A549 (cell line): Measurements from ENCODE around the gene FAM200C. TPM values are rescaled to one million over a fixed set of nuclear protein-coding genes. Genes with fewer than 3 reads are reported as not detected.

Source experiments
- ATAC-seq, 2 experiments: fragments of 200-7000 bp in 1 of 2; fragments of >200 bp in 1 of 2; cut with Nextera tagmentation in 1 of 2; cut with Tn5 transposase in 1 of 2; 3 replicates each; pipeline versions ENCODE4 v1.8.0 to v1.9.1; 2018 to 2020; ENCODE audit warnings: mild to moderate bottlenecking in 1 of 2, moderate library complexity in 1 of 2
- CTCF ChIA-PET: fragments of 300-600 bp; sonication (Branson Sonifier 250); formaldehyde crosslinking; extraction: SDS; loops from one replicate; lab custom pipeline; 2021; ENCODE audit warnings: antibody characterized with exemption, inconsistent platforms; lab: Yijun Ruan, JAX
- POLR2A ChIA-PET: fragments of 350-600 bp; formaldehyde crosslinking; extraction: SDS; loops from one replicate; lab custom pipeline; 2021; ENCODE audit warnings: antibody characterized with exemption, inconsistent platforms; lab: Yijun Ruan, JAX
- DNase-seq, 2 experiments: peaks; one replicate each; pipeline versions ENCODE4 v3.0.0 to v3.0.0-alpha.2; 2011 to 2016; ENCODE audit warnings: low read depth in 1 of 2, low spot score in 1 of 2
- FAIRE-seq: peaks from 2 replicates; lab custom pipeline; 2011; peaks lifted over from hg19 to GRCh38; lab: Jason Lieb, UNC
- H3K27ac ChIP-seq, 2 experiments: fragments of >200 bp; sonication (Bioruptor Twin); formaldehyde crosslinking; 3 replicates each; pipeline ENCODE4 v1.5.1; 2016 to 2017
- H3K4me1 ChIP-seq: fragments of >200 bp; sonication (Bioruptor Twin); formaldehyde crosslinking; 3 replicates; pipeline ENCODE4 v1.6.1; 2016
- H3K4me2 ChIP-seq: fragments of >200 bp; sonication (Bioruptor Twin); formaldehyde crosslinking; 3 replicates; pipeline ENCODE4 v1.6.1; 2016
- H3K4me3 ChIP-seq: fragments of >200 bp; sonication (Bioruptor Twin); formaldehyde crosslinking; 3 replicates; pipeline ENCODE4 v1.5.1; 2016
- H3K9me3 ChIP-seq: fragments of >200 bp; sonication (Bioruptor Twin); formaldehyde crosslinking; 3 replicates; pipeline ENCODE4 v1.6.1; 2016
- BCL3 ChIP-seq: fragments of >200 bp; sonication (Bioruptor Twin); formaldehyde crosslinking; IDR thresholded peaks from 3 replicates; pipeline ENCODE4 v1.6.1; 2016
- BHLHE40 ChIP-seq: IDR thresholded peaks from 2 replicates; pipeline ENCODE4 v1.6.1; 2012; ENCODE audit warnings: low read depth, low read length, inconsistent platforms
- CBX8 ChIP-seq: fragments of 200-600 bp; sonication (generic); IDR thresholded peaks from 2 replicates; pipeline ENCODE4 v1.6.1; 2016
- CHD2 ChIP-seq: fragments of 150-350 bp; IDR thresholded peaks from 2 replicates; pipeline ENCODE4 v1.6.1; 2014; ENCODE audit warnings: low read length; ENCODE audit not compliant: partially characterized antibody
- EHF ChIP-seq: fragments of 250-450 bp; sonication (Bioruptor Pico); IDR thresholded peaks from 2 replicates; pipeline ENCODE4 v1.5.0; 2020; ENCODE audit warnings: mild to moderate bottlenecking
- ESRRA ChIP-seq: fragments of 150-350 bp; IDR thresholded peaks from 2 replicates; pipeline ENCODE4 v1.6.1; 2014; ENCODE audit warnings: mild to moderate bottlenecking, low read length, borderline replicate concordance
- GATA3 ChIP-seq: IDR thresholded peaks from 2 replicates; pipeline ENCODE4 v1.6.1; 2012; ENCODE audit warnings: borderline replicate concordance
- HES2 ChIP-seq: fragments of >200 bp; sonication (Bioruptor Twin); formaldehyde crosslinking; IDR thresholded peaks from 2 replicates; pipeline ENCODE4 v1.6.1; 2016
- HEYL ChIP-seq: fragments of 250-450 bp; sonication (Bioruptor Pico); IDR thresholded peaks from 2 replicates; pipeline ENCODE4 v1.8.0; 2021; ENCODE audit warnings: mild to moderate bottlenecking, moderate library complexity
- HMGXB4 ChIP-seq: fragments of 250-450 bp; sonication (Bioruptor Pico); IDR thresholded peaks from 2 replicates; pipeline ENCODE4 v1.5.0; 2021; ENCODE audit warnings: mild to moderate bottlenecking, moderate library complexity, borderline replicate concordance
- HOXA7 ChIP-seq: fragments of 250-450 bp; sonication (Bioruptor Pico); IDR thresholded peaks from 2 replicates; pipeline ENCODE4 v1.5.0; 2020; ENCODE audit warnings: mild to moderate bottlenecking, moderate library complexity
- HOXB13 ChIP-seq: fragments of 250-450 bp; sonication (Bioruptor Pico); IDR thresholded peaks from 2 replicates; pipeline ENCODE4 v1.5.0; 2020; ENCODE audit warnings: low read depth, mild to moderate bottlenecking, moderate library complexity
- JUN ChIP-seq, 2 experiments: fragments of >200 bp; sonication (Bioruptor Twin); formaldehyde crosslinking; IDR thresholded peaks; 2 replicates in 1 of 2; 3 replicates in 1 of 2; pipeline ENCODE4 v1.6.1; 2016 to 2017
- MAFK ChIP-seq: fragments of 450-650 bp; IDR thresholded peaks from 2 replicates; pipeline ENCODE4 v1.6.1; 2014; ENCODE audit not compliant: partially characterized antibody
- MAX ChIP-seq: IDR thresholded peaks from 2 replicates; pipeline ENCODE4 v1.6.1; 2012
- NFE2L2 ChIP-seq: fragments of 150-350 bp; conservative IDR thresholded peaks from 2 replicates; pipeline ENCODE4 v1.6.1; 2014; ENCODE audit warnings: low read length
- NPAS2 ChIP-seq: fragments of 250-450 bp; sonication (Bioruptor Pico); IDR thresholded peaks from 2 replicates; pipeline ENCODE4 v1.8.0; 2022; ENCODE audit warnings: mild to moderate bottlenecking, moderate library complexity, borderline replicate concordance
- PHF8 ChIP-seq: fragments of 200-600 bp; sonication (generic); IDR thresholded peaks from 2 replicates; pipeline ENCODE4 v1.6.1; 2016; ENCODE audit warnings: low read depth, mild to moderate bottlenecking, antibody characterized with exemption, moderate library complexity, borderline replicate concordance
- POLR2A ChIP-seq: IDR thresholded peaks from 2 replicates; pipeline ENCODE4 v1.6.1; 2012; ENCODE audit warnings: mild to moderate bottlenecking, low read length
- RARB ChIP-seq: fragments of 250-450 bp; sonication (Bioruptor Pico); IDR thresholded peaks from 2 replicates; pipeline ENCODE4 v1.8.0; 2021; ENCODE audit warnings: mild to moderate bottlenecking, moderate library complexity
- REST ChIP-seq: fragments of 200-600 bp; sonication (generic); IDR thresholded peaks from 2 replicates; pipeline ENCODE4 v1.6.1; 2016; ENCODE audit warnings: antibody characterized with exemption, mild to moderate bottlenecking, moderate library complexity
- RNF2 ChIP-seq: fragments of 200-600 bp; sonication (generic); IDR thresholded peaks from 2 replicates; pipeline ENCODE4 v1.6.1; 2016; ENCODE audit warnings: low read depth, mild to moderate bottlenecking, antibody characterized with exemption, moderate library complexity, borderline replicate concordance
- USF2 ChIP-seq: fragments of 450-650 bp; IDR thresholded peaks from 2 replicates; pipeline ENCODE4 v1.6.1; 2014; ENCODE audit warnings: antibody characterized with exemption
- ZFP36 ChIP-seq: fragments of 450-650 bp; IDR thresholded peaks from 2 replicates; pipeline ENCODE4 v1.6.1; 2014; ENCODE audit warnings: borderline replicate concordance; ENCODE audit not compliant: partially characterized antibody
- ZSCAN20 ChIP-seq: fragments of 250-450 bp; sonication (Bioruptor Pico); IDR thresholded peaks from 2 replicates; pipeline ENCODE4 v1.8.0; 2022; ENCODE audit warnings: mild to moderate bottlenecking, moderate library complexity
- WGBS: methylation state at CpG from one replicate; pipeline ENCODE4 v1.1.6; 2017; ENCODE audit errors: missing lambda C conversion rate; 5-methylcytosine and 5-hydroxymethylcytosine counted together
- polyA plus RNA-seq, 4 experiments: library from polyadenylated mRNA; depleted of rRNA in 3 of 4; stranded (reverse); fragments of >200 nt; fragmentation: RNase III in 1 of 4; extraction: RNeasy Plus Mini Kit Qiagen cat#74134 plus additional on column Dnase treatment in 1 of 4; gene quantifications; 2 replicates in 3 of 4; 3 replicates in 1 of 4; pipeline ENCODE4 v1.2.3, GENCODE V29; 2011 to 2017

FAM200C gene
- polyA plus RNA-seq, 2 of the 4 experiments (the other 2 are of a cell fraction), result 2.7 to 4.3 TPM

- no peak overlapping the region for H3K4me3 ChIP-seq
- 31% methylated on average over 2 of the region's 2 CpGs for WGBS
- POLR2A ChIA-PET, result interaction anchor here (0.6 kb wide), 1 partner anchor 864 kb away, joined by 5 read pairs; no protein-coding TSS in a partner anchor
- H3K27ac ChIP-seq, result no peak overlapping the region
- no peak overlapping the region for H3K4me2 ChIP-seq
- FAIRE-seq (no peak), DNase-seq (no peak), ATAC-seq (no peak)
- CTCF ChIA-PET, result interaction anchor here (1.2 to 5.7 kb wide), 8 partner anchors 8 to 138 kb away, joined by 3 to 31 read pairs (median 4); partner anchors contain the start of genes C1QTNF2 and FAM200C
- H3K4me1 ChIP-seq, result no peaks in the 10 kb centered on the region
- TF ChIP-seq HOXB13 (no peak), RARB (CRISPR knock-in tag) (no peak), EHF (CRISPR knock-in tag) (no peak), USF2 (no peak), NPAS2 (no peak), MAFK (no peak), ESRRA (no peak), GATA3 (no peak), CHD2 (no peak)
- H3K9me3 ChIP-seq, result no peaks in the 10 kb centered on the region
These were observed 19.8 kb downstream of the FAM200C start for GRCh38 chr5:160380041-160380440.

- Histone ChIP-seq H3K4me2 (no peak overlapping the region), H3K9me3 (no peaks in the 10 kb centered on the region), H3K4me3 (no peak overlapping the region), H3K4me1 (no peaks in the 10 kb centered on the region), H3K27ac (no peak overlapping the region)
- CTCF ChIA-PET, result interaction anchor here (0.8 to 5.7 kb wide), 9 partner anchors 9 to 137 kb away, joined by 3 to 31 read pairs (median 4); partner anchors contain the start of genes C1QTNF2 and FAM200C
- POLR2A ChIA-PET, result interaction anchor here (0.5 kb wide), 1 partner anchor 26 kb away, joined by 5 read pairs; no protein-coding TSS in a partner anchor
- 57% methylated on average over 4 of the region's 4 CpGs for WGBS
- FAIRE-seq (no peak), ATAC-seq (no peak), DNase-seq (no peak)
- TF ChIP-seq NFE2L2 (no peak), HOXB13 (no peak), HES2 (no peak), ZFP36 (no peak), CBX8 (no peak), EHF (CRISPR knock-in tag) (no peak), PHF8 (no peak), BHLHE40 (no peak), BCL3 (no peak), POLR2A (no peak), JUN (IDR thresholded peaks at IDR 0.05) (no peak), HMGXB4 (CRISPR knock-in tag) (no peak), HEYL (CRISPR knock-in tag) (no peak), HOXA7 (CRISPR knock-in tag) (no peak), ZSCAN20 (CRISPR knock-in tag) (no peak), REST (no peak), RNF2 (no peak), MAX (no peak)
These were observed 20.3 kb downstream of the FAM200C start for GRCh38 chr5:160379511-160379910.
